ENCODE results near the gene PPFIA3.
"Not testable (repeated sequence)": the region's sequence is repeated elsewhere in the genome, so short reads cannot be mapped to it uniquely, and the experiment has no call there.

Gene PPFIA3

GRCh38 chr19:49125025-49125731, 5.8 kb downstream of the PPFIA3 start:
- DNase-seq (ENCODE audit: low read depth): no peak

DNA sequence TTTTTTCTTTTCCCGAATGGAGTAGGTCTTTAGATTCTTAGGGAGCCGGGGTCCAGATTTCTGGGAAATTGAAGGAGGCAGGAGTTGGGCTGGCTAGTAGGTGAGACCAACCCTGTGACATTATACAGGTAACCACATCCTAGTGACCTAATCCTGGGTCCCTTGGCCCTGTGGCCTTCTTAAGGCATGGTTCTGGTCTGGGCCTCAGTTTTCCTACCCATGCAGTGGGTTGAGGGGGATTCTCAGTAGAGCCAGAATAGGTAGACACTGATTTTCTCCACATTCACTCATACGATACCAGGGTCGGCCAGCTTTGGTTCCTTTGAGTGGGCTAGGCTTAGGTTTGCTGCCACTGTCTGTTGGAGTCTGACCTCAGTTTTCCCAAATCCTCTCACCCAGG, 7.2 kb downstream of the PPFIA3 start:
- no peak for DNase-seq (ENCODE audit: low read depth)

- not testable (repeated sequence) for DNase-seq (ENCODE audit: low read depth)
These were observed 7.9 kb downstream of the PPFIA3 start for GRCh38 chr19:49127225-49127624.

DNA sequence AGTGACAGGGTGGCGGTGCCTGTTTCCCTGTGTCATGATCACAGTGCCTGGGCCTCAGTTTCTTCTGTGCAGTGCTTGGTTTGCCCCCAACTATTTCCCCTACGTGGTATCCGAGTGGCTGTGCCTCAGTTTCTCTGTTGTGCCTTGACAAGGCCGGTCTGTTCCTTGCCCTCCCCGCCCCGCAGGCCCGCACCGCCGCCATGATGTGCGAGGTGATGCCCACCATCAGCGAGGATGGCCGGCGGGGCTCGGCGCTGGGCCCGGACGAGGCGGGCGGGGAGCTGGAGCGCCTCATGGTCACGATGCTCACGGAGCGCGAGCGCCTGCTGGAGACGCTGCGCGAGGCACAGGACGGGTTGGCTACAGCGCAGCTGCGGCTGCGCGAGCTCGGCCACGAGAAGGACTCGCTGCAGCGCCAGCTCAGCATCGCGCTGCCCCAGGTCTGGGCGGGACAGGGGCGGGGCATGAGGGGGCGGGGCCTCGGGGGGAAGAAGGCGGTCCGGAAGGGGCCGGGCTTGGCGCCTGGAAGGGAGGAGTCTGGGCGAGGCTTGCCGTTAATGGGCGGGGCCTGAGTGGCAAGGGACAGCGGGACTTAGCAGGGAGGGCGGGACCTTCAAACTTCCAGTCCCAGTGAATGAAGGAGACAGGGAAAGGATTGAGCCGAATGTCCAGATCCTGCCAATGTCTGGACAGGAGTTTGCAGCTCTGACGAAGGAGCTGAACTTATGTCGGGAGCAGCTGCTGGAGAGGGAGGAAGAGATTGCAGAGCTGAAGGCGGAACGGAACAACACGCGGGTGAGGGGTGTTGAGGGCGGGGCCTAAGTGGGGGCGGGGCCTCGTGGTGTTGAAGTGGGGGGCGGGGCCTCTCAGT, 8.6 kb downstream of the PPFIA3 start:
- peak; percentile 90 for DNase-seq (ENCODE audit: low read depth)

DNA sequence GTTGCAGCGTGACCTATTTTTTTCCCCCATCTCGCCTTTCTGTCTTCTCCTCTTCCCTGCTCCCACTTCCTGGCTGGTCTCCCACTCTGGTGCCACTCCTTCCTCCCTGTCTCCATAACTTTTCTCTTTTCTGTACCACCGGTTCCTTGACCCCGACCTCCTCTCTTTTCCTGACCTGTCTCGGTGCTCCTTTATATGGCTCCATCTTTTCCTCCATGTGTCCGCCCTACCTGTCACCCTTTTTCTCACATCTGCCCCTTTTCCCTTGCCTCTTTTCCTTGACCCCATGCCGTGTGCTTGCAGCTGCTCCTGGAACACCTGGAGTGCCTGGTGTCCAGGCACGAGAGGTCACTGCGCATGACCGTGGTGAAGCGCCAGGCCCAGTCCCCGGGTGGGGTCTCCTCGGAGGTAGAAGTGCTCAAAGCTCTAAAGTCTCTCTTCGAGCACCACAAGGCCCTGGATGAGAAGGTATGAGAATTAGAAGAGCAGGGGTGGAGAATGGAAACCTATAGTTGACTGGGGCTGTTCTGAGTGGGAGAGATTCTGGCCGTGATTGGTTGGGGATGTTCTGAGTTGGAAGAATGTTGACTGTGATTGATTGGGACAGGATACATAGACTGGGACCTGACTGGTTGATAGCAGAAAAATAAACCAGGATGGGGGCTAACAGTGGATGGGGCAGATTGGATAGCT, 9.3 kb downstream of the PPFIA3 start:
- DNase-seq (ENCODE audit: low read depth): no peak

- no peak for DNase-seq (ENCODE audit: low read depth)
These were observed 9.9 kb downstream of the PPFIA3 start for GRCh38 chr19:49129238-49129583.

DNA sequence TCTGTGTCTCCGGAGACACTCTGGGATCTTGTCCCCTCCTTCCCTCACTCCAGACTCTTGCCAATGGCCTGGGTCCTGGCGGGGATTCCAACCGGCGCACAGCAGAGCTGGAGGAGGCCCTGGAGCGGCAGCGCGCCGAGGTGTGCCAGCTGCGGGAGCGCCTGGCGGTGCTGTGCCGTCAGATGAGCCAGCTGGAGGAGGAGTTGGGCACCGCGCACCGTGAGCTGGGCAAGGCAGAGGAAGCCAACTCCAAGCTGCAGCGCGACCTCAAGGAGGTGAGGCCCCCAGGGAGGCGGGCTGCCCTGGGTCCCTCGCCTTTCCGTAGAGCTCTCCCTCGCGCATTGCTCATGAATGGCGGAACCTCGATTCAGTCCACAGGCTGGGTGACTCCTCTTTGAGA, 11.0 kb downstream of the PPFIA3 start:
- DNase-seq (ENCODE audit: low read depth): no peak

GRCh38 chr19:49132974-49133609, 13.7 kb downstream of the PPFIA3 start:
- no peak for DNase-seq (ENCODE audit: low read depth)

DNA sequence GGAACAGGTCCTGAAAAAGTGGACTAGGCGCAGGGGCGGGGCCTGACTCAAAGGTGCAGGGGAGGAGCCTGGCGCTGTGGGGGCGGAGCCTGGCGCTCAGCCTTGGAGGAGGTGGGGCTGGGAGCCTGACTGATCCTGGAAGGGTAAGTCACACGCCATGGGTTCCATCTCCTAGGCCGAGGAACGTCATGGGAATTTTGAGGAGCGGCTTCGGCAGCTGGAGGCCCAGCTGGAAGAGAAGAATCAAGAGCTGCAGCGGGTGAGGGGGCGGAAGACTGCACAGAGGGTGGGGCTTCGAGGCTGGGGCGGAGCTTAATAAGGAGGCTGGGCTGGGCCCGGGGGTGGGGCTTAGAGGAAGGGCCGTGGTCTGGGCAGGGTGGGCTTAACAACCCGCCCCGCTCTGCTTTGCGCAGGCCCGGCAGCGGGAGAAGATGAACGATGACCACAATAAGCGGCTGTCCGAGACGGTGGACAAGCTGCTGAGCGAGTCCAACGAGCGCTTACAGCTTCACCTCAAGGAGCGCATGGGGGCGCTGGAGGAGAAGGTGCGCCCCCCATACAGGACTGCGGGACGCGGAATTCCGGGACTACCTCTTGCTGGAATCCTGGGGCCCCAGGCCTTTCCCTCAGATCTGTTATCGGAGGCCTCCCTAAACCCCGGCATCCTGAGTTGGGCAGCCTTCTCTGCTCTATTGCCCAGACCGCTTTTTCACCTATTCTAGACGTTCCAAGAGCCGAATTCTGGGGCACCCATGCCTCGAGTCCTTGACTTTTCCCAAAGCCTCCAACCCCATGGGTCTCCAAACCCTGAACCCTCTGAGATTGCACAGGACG, 14.5 kb downstream of the PPFIA3 start:
- no peak for DNase-seq (ENCODE audit: low read depth)

DNA sequence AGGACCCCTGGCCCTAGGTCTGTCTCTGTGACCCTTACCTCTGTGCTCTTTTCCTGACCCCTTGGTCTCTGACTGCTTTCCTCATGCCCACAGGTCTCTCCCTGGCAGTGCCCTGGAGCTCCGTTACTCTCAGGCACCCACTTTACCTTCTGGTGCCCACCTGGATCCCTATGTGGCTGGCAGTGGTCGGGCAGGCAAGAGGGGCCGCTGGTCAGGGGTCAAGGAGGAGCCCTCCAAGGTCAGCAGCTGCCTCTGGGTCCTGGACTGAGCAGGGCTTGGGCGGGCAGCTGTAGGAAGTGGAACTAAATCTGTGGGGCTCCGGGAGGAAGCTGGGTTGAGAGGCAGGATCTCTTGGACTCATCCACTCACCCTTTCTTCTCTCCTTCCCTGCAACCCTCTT, 16.3 kb downstream of the PPFIA3 start:
- no peak for DNase-seq (ENCODE audit: low read depth)

- no peak for DNase-seq (ENCODE audit: low read depth)
These were observed 17.4 kb downstream of the PPFIA3 start for GRCh38 chr19:49136771-49137171.

DNA sequence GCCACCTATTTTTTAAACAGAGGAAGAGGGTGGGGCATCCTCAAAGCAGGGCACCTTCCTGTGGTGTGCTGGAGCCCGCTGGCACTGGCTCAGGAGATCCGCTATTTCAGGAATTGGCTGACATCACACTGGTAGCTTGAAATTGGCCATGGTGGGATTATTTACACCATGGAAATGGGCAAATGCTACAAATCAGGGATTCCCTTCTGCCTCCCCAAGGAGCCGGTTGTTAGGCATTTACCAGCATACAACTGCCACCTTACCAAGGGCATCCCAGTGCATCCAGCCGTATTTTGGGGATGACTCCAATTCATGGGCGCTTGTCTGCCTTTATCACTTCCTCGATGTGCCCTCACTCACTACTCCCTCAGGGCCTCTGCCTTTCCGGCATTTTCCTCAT, 21.6 kb downstream of the PPFIA3 start:
- DNase-seq (ENCODE audit: low read depth): no peak

GRCh38 chr19:49141352-49141751, 22.0 kb downstream of the PPFIA3 start:
- DNase-seq (ENCODE audit: low read depth): no peak

GRCh38 chr19:49142866-49143335, 23.6 kb downstream of the PPFIA3 start:
- DNase-seq (ENCODE audit: low read depth): peak; percentile 61

- DNase-seq (ENCODE audit: low read depth): peak; percentile 67
These were observed 26.4 kb downstream of the PPFIA3 start for GRCh38 chr19:49145573-49146407.

DNA sequence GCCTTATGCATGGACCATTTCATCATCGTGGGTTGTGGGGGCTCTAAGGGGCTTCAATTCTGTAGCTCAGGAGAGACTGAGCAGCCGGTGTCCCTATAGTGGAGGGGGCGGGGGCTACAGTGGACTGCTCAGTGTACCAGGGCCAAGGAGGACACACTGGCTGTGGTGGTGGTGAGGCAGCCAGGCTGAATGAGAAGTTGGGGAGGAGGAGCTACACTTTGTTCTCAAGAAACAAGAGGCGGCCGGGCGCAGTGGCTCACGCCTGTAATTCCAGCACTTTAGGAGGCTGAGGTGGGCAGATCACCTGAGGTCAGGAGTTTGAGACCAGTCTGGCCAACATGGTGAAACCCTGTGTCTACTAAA, 27.0 kb downstream of the PPFIA3 start:
- DNase-seq (ENCODE audit: low read depth): not testable (repeated sequence)

DNA sequence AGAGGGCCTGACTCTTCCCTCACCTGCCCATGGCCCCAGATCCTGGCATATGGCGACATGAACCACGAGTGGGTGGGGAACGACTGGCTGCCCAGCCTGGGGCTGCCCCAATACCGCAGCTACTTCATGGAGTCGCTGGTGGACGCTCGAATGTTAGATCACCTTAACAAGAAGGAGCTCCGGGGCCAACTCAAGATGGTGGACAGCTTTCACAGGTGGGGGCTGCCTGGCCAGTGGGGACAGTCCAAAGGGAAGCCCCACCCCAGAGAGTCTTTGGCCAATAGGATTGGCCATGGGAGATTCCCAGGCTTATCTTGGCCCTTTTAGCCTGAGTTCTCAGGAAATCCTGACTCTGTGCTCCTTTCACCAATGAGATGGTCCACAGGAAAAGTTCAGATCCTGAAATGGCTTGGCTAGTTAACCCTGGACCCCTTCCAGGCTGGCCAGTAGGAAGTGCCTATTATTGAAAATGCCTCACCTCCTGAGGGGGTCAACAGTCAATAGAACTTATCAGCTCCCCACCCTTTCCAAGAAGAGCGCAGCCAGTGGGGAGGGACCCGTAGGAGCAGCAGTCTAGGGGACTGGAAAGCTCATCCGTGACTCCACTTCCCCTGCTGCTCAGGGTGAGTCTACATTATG, 28.8 kb downstream of the PPFIA3 start:
- no peak for DNase-seq (ENCODE audit: low read depth)

GRCh38 chr19:49148784-49149651, 29.7 kb downstream of the PPFIA3 start:
- DNase-seq (ENCODE audit: low read depth): peak; percentile 73

- DNase-seq (ENCODE audit: low read depth): no peak
These were observed 30.3 kb downstream of the PPFIA3 start for GRCh38 chr19:49149652-49150105.

Data from activated T-cell treated with anti-CD3 and anti-CD28 coated beads for 24 hours (primary cell).